Stimulated activated CD4-positive, alpha-beta T cell treated with anti-CD3 and anti-CD28 coated beads, Interleukin-1b, Interleukin-23, amount 100 ng/mL, for 48 hours (primary cell): ENCODE measurements around the gene TM9SF4.

ENCODE experiments used
- DNase-seq: peaks from one replicate; pipeline ENCODE4 v3.0.0-alpha.2; 2020

The TM9SF4 gene

DNA sequence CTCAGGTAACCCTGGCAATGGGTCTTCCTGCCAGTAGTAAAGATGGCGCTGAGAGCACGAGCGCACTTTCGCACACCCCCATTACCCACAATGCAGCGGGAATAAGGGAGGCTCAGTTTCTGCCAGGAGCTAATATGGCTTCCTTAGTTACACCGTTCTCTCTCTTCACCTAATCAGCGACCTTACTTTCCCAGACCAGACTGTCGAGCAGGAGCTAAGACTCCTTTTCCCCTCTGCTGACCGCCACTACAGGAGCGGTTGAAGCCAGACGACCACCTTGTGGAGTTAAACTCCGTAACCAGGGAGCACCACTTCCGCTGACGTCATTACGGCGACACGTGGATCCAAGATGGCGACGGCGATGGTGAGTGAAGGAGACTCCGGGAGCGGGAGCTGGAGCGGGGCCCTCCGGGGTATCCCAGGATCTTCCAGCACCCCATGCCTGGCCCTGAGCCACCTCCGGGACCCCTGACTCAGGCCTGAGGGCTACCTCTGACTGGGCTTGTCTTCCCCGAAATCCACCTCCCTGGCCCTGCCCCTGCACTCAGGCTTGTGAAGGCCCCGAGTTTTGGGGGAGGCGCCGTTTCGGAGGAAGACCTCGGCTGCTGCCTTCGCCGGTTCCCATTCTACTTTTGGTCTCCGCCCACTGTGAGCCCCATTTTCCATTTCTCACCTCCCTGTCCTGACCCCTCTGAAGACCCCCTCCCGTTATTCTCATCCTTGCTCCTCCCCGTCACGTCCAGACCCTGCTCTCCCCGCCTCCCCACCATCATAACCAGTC is at the start of gene TM9SF4:
TSS of gene TM9SF4 (plus strand) at position 323 of the 781 bp plus-strand sequence. CDS start at position 350, 27 bp downstream.
- DNase-seq, result peak; percentile 89

DNA sequence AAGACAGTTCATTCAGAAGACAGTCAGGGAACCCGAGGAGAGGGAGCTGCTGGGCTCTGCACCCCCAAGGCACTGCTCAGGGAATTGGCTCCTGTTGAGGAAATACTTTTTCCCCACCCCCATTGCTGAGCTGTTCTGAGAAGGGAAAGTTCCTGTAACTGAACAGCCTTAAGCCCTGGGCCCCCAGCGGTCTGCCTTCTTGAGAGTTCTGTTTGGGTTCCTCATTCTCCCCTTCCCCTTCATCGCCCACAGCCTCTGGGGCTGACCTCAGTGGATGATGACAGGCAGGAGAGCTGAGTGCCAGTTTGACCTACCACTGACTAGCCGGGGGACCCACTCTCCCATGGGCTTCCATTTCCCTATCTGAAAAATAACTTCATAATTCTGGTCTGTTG is 46.7 kb upstream of the TM9SF4 start:
- DNase-seq, result no peak

DNA sequence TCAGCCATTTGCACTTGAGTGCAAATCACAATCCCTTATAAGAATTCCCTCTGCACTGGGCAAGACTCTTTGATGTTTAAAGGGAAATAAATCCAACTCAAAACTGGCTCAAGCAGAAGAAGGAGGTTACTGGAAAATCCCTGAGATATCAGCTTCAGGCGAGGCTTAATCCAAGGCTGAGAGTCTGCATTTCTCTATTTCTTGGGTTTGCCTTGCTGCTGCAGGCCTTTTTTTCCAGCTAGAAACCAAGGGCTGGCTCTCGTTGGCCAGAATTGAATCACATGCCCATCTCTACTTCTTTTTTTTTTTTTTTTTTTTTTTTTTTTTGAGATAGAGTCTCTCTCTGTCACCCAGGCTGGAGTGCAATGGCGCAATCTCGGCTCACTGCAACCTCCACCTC is 45.8 kb upstream of the TM9SF4 start:
- no peak for DNase-seq

GRCh38 chr20:32064667-32065066 is 44.8 kb upstream of the TM9SF4 start:
- DNase-seq, result no peak

- no peak for DNase-seq
Measured at GRCh38 chr20:32067234-32067821, 42.2 kb upstream of the TM9SF4 start.

GRCh38 chr20:32068174-32068573 is 41.3 kb upstream of the TM9SF4 start:
- no peak for DNase-seq

DNA sequence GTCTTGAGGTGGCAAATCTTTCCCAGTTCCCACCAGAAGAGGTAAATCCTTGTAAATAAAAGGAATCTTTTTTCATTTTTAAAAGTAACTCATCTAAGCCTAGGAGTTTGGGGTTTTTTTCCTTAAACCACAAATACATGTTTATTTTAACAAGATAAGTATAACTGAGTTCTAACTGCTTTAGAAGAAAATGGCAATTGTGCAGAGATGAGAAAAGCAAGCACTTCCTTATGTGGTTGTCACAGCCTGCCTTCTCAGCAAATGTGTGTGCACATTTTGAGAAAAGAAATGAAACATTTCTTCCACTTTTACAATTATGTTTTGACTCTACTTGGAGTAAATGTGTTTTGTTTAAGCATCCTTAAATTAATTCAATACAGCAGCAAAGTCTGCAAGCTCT is 39.8 kb upstream of the TM9SF4 start:
- no peak for DNase-seq

GRCh38 chr20:32070282-32070681 is 39.2 kb upstream of the TM9SF4 start:
- no peak for DNase-seq

- DNase-seq, result no peak
Measured at GRCh38 chr20:32070690-32071213, 38.8 kb upstream of the TM9SF4 start.

- DNase-seq, result no peak
Measured at GRCh38 chr20:32071395-32072167, 37.9 kb upstream of the TM9SF4 start.

- DNase-seq, result no peak
Measured at GRCh38 chr20:32072168-32072750, 37.3 kb upstream of the TM9SF4 start.

GRCh38 chr20:32075534-32075933 is 34.0 kb upstream of the TM9SF4 start:
- no peak for DNase-seq

DNA sequence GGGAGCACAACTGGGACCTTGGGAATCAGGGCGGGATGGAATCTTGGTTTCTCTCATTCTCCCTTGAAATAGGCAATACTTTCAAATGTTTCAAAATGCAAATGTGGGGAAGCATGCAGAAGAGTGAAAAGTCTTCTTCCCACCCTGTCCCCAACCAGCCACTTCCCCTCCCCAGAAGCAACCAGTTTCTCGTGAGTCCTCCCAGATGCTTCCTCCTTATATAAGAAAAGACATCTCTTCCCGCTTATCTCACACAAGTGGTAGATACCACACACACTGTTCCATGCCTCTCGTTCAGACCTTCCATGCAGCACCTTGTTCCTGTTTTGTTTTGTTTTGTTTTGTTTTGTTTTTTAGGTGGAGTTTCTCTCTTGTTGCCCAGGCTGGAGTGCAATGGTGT is 32.3 kb upstream of the TM9SF4 start:
- DNase-seq, result no peak

- DNase-seq, result no peak
Measured at GRCh38 chr20:32078322-32078721, 31.2 kb upstream of the TM9SF4 start.

DNA sequence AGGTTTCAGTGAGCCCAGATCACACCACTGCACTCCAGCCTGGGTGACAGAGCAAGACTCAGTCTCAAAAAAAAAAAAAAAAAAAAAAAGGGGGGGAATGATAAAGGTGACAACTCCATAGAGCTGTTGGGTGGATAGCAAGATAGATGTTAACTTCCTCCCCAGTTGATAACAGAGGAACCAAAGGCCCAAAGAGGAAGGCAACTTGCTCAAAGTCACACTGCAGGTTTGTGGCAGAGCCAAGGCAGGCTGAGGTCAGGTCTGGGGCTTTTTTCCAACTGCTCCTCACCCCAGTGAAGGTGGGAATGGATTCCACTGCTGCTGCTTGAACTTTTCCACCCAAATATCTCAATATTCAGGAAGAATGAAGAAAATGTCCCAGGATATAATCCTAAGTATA is 30.7 kb upstream of the TM9SF4 start:
- DNase-seq, result no peak

DNA sequence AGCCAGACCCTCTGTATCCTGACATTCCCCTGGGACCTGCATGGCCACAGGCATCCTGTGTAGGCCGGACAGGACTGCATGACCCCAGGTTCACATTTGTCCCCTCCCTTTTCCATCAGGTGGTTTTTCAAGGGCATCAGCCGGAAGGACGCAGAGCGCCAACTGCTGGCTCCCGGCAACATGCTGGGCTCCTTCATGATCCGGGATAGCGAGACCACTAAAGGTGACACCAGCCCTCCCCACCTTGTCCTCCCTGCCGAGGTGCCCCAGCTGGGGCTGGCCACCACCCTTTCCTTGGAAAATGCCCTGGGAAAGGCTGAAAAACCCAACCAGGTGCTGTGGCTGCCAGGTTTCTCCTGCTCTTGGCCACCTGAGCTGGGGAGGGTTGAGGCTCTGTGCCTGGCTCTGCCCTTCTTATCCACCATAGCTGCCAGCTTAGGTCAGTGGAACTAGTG is 29.8 kb upstream of the TM9SF4 start:
- DNase-seq, result no peak

GRCh38 chr20:32080783-32081182 is 28.7 kb upstream of the TM9SF4 start:
- no peak for DNase-seq

DNA sequence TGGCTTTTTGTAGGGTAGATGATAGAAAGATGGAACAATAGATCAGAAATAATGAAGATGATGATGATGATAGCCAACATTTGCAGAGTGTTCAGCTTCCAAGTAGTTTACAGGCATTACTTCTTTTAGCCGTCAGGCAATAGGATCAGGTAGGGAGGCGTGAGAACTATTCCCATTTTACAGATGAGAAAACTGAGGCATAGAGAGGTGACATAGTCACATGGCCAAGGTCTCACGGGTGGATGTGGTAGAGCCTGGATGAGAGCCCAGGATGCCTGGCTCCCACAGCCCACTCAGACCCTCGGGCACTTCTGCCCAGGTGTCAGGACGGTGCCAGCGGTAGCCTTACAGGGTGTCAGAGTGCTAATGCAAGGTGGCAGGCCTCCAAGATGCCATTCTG is 26.0 kb upstream of the TM9SF4 start:
- DNase-seq, result no peak

GRCh38 chr20:32087070-32087469 is 22.4 kb upstream of the TM9SF4 start:
- no peak for DNase-seq

DNA sequence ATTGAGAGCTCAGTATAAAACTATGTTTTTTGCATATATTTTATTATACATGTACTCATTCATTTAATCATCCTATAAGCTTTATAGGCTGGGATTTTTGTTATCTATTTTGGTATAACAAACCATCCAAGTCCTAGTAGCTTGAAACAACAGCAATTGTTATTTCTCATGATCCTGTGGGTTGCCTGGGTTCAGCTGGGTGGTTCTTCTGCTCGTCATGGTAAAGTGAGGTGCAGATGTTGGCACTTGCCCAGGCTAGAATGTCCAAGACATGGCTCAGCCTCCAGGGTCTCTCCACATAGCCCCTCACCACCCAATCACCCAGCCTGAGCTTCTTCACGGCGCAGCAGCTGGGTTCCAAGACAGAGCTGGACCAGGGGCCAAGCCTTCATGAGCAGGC is 20.8 kb upstream of the TM9SF4 start:
- DNase-seq, result no peak

DNA sequence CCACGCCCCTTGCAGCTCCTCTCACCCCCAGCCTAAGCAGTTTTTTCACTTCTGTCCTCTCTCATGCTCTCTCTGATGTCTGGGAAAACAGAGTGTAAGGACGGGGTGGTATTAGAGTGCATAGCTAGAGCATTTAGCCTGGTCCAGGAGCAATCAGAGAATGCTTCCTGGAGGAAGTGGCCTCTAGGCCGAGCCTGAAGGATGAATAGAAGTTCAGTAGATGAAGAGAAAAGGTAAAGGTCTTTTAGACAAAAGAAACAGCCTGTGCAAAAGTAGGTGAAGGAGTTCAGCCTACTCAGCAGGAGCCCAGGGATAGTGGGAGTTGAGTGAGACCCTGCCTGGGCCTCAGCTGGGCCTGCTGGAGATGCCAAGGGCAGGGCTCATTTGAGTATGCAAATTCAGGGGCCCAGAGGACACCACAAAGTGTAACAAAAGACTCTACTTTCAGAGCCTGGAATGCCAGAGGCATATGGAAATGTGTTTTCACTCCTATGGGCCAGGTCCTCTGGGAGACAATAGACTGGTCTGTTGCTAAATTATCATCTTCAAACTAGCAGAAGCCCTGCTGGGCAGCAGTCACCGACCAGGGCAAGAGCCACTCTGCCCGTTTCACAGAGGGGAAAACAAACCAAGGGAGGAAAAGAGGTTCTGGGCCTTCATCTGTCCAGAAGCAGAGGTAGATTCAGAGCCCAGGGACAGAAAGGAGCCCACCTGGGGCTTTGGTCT is 19.7 kb upstream of the TM9SF4 start:
- DNase-seq, result no peak

- DNase-seq, result peak; percentile 83
Measured at GRCh38 chr20:32091888-32092346, 17.6 kb upstream of the TM9SF4 start.
